NT2/D1 (cell line): ENCODE data around the gene NTNG1.

Source experiments
- SUZ12 ChIP-seq: IDR thresholded peaks from 2 replicates; pipeline ENCODE4 v1.6.1; 2011; ENCODE audit not compliant: insufficient read length, insufficient read depth; ENCODE audit errors: extremely low read depth
- YY1 ChIP-seq: IDR thresholded peaks from 2 replicates; pipeline ENCODE4 v1.6.1; 2011; ENCODE audit not compliant: insufficient read length, insufficient read depth

DNA sequence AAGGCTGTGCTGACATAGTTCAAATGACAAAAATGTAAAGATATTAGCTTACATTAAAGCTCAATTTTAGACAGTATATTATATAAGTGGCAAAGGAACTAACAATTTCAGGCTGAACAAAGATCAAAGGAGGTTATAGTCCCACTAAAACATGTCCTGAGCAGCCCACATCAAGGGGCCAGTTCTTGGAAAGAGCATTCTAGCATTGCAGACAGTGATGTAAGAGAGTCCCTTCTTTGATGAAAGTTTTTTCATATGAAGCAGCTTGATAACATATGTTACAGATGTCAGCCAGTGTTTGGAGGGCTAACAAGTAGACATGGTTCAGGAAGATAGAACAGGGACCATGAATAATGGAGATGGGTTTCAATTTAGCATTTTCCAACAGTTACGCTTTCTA lies 301.7 kb downstream of the NTNG1 start:
- no peak for TF ChIP-seq YY1
- no peak for TF ChIP-seq SUZ12
